ENCODE results near the gene DDX56. TPM values are rescaled to one million over a fixed set of nuclear protein-coding genes. Genes with fewer than 3 reads are reported as not detected.

The DDX56 gene
- total RNA-seq: 10 to 100 TPM; 32.2 to 54.1 TPM

- Histone ChIP-seq H3K4me3 (peak within 1 kb of the TSS; percentile 57 to 73), H3K27me3 (no peaks in the 10 kb centered on the region), H3K9me3 (no peaks in the 10 kb centered on the region), H3K27ac (peak within 1 kb of the TSS; percentile 57 to 88 (median 84)), H3K36me3 (replicated peaks in 1 of 2; ENCODE audit: insufficient read depth in 1 of 2, low read depth in 2 of 2) (peaks cover 14 to 33% of the 10 kb centered on the region in 2 donors), H3K4me1 (peaks cover 22% of the 10 kb centered on the region)
- ATAC-seq (peak; percentile 99), DNase-seq (peak; percentile 94 to 95 (median 95))
- TF ChIP-seq POLR2A (IDR thresholded peaks at IDR 0.05) (peak; percentile 55 to 90 (median 88)), CTCF (IDR thresholded peaks at IDR 0.05) (no peak)
- WGBS, 2 donors: 0 to 1% methylated on average over 33 to 74 of the region's 74 CpGs
- intact Hi-C loops (cut with DNase I): no loop called here
Observed at GRCh38 chr7:44573464-44574286, at the start of gene DDX56. Gene DDX56 (minus strand): TSS chr7:44573908. CDS start chr7:44573895, 13 bp downstream.

- DNase-seq (peak in 3 of 4 donors; percentile 30 to 32 (median 31)), ATAC-seq (peak; percentile 79)
- no peak overlapping the region for H3K4me3 ChIP-seq
- H3K4me1 ChIP-seq: peaks cover 40% of the 10 kb centered on the region
- H3K27me3 ChIP-seq: no peaks in the 10 kb centered on the region
- H3K9me3 ChIP-seq: no peaks in the 10 kb centered on the region
- intact Hi-C loops (cut with DNase I): no loop called here
- peak overlapping the region; percentile 36 to 73 (median 51) for H3K27ac ChIP-seq
- no peak for TF ChIP-seq POLR2A (IDR thresholded peaks at IDR 0.05)
- no peak for TF ChIP-seq CTCF (IDR thresholded peaks at IDR 0.05)
- H3K36me3 ChIP-seq (replicated peaks in 1 of 2; ENCODE audit: insufficient read depth in 1 of 2, low read depth in 2 of 2): no peaks in the 10 kb centered on the region
- WGBS, 2 donors: 34 to 56% methylated on average over 5 of the region's 5 CpGs
Observed at GRCh38 chr7:44622342-44623151, 48.8 kb upstream of the DDX56 start.

- WGBS, 2 donors: 77 to 83% methylated on average over 5 of the region's 5 CpGs
- TF ChIP-seq CTCF (IDR thresholded peaks at IDR 0.05) (no peak), POLR2A (IDR thresholded peaks at IDR 0.05) (no peak)
- ATAC-seq: no peak
- peaks cover 40% of the 10 kb centered on the region for H3K4me1 ChIP-seq
- no peaks in the 10 kb centered on the region for H3K27me3 ChIP-seq
- H3K4me3 ChIP-seq: no peak overlapping the region
- H3K36me3 ChIP-seq (replicated peaks in 1 of 2; ENCODE audit: insufficient read depth in 1 of 2, low read depth in 2 of 2): no peaks in the 10 kb centered on the region
- H3K9me3 ChIP-seq: no peaks in the 10 kb centered on the region
- H3K27ac ChIP-seq: peak overlapping the region in 2 of 4 donors; percentile 14 to 73
- no peak for DNase-seq
- intact Hi-C loops (cut with DNase I): no loop called here
Observed at GRCh38 chr7:44621750-44622103, 48.0 kb upstream of the DDX56 start.

GRCh38 chr7:44621034-44621749, 47.5 kb upstream of the DDX56 start:
- ATAC-seq (no peak), DNase-seq (no peak)
- Histone ChIP-seq H3K27me3 (no peaks in the 10 kb centered on the region), H3K36me3 (replicated peaks in 1 of 2; ENCODE audit: insufficient read depth in 1 of 2, low read depth in 2 of 2) (no peaks in the 10 kb centered on the region), H3K4me3 (no peak overlapping the region), H3K9me3 (no peaks in the 10 kb centered on the region), H3K27ac (peak overlapping the region in 2 of 4 donors; percentile 14 to 73), H3K4me1 (peaks cover 40% of the 10 kb centered on the region)
- TF ChIP-seq POLR2A (IDR thresholded peaks at IDR 0.05): no peak
- TF ChIP-seq CTCF (IDR thresholded peaks at IDR 0.05): no peak
- 67 to 75% methylated on average over 9 to 11 of the region's 11 CpGs for WGBS, 2 donors
- intact Hi-C loops (cut with DNase I): no loop called here
